HG03558 (cell line): ENCODE results near the gene EIF5AL1.
A peak's percentile ranks its signal among the peaks of the same experiment; 100 is the strongest.
"Not testable (repeated sequence)": the region's sequence is repeated elsewhere in the genome, so short reads cannot be mapped to it uniquely, and the experiment has no call there.

Experiments
- ATAC-seq: cut with Tn5 transposase; IDR thresholded peaks from one replicate; pipeline ENCODE4 v1.9.1; 2021; ENCODE audit warnings: moderate number of reproducible peaks; ENCODE audit not compliant: unreplicated experiment; ENCODE audit errors: extremely low read depth

EIF5AL1 gene

DNA sequence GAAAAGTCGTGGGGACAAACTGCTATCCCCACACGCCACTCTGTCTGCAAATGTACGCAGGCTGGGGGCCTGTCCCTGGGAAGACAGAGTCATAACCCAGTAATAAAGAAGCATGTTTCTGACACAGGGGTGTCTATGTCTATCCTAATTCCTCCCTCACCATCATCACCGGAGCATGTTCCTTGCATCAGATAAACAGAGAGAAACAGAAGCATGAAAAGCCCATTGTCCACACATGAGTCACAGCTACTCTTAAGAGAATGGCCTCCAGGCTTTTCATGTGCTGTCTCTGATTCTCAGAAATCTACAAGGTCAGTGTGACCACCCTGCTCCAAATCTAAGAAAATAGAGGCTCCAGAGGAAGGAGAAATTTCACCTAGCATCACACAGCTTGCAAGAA lies 4.1 kb upstream of the EIF5AL1 start:
- ATAC-seq, result not testable (repeated sequence)

DNA sequence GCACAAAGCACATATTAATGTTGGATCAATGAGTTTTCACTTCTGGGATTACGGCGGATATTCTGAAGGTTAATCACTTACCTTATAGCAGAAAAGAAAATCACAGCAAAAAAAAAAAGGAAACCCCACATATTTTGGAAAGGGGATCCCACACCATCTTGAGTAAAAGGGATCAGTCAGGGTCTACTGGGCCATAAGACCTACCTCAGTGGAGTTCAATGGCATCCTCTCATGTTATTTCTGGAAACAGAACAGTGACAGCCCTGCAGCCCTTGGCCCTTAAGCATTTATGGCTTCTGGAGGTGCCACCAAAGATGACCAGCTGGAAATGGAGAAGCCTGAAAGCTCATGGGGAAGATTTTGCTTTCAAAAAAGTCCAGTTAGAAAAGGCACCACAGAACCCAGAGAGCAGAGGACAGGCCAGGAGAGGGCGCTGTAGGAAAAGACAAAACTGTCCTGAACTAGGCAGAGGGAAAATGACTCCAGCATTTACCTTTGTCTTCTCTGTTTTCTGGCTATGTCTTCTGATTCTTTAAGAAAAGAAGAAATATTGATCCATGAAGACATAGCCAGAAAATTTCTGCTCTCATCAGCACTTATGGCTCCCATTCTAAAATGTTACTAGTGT lies 2.9 kb upstream of the EIF5AL1 start:
- not testable (repeated sequence) for ATAC-seq

DNA sequence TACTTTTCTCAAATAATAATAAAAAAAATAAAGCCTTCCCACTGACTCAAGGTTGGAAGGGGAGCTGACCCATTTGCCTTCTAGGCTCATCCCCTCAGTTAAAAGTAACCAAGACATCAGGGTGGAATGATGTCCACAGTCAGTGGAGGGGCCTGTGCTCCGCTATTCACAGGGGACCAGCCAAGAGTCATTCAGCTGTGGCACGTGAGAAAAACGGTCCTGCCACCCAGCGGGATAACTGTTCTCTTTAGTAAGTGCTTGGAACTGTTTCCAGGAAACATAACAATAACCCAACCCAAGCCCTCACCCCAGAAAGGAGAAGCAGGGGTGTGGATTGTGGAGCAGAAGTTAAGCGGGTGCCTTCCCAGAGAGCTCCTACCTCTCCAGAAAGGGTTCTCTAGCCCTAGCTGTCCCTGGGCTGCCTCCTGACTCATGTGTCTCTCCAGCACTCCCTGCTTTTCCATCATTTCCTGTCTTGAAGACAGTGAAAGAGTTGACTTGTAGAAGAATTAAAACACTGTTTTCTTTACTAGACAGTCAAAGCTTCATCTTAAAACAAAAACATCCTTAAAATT lies 2.3 kb upstream of the EIF5AL1 start:
- ATAC-seq, result not testable (repeated sequence)

DNA sequence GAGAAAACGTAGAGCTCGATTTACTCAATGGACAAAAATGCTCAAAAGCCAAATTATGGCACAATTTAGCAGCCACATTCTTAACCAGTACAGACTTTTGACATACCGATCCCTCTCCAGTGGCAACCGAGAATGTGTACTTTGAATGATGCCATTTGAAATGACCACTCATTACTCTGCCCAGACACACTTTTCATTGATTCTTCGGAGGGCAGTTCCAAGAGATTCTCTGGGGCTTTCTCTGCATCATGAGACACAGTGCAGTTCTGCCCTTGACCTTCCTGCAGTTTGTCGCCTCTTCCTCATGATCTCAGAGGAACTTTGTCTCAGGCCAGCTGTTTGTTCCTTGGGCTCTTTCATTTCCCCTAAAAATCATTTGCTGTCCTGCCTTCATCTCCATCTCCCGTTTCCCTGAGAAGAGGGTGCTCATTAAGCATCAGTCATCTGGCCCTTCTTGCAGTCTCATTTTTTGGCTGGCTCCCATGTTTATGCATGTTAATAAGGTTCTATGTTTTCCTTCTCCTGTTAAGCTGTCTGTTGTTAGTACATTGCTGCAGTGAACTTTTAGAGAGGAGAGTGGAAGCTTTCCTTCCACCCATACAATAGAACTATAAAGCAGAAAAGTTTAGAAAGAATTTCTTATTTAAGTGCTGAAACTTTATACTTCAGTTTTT lies 4.3 kb downstream of the EIF5AL1 start:
- ATAC-seq, result not testable (repeated sequence)

DNA sequence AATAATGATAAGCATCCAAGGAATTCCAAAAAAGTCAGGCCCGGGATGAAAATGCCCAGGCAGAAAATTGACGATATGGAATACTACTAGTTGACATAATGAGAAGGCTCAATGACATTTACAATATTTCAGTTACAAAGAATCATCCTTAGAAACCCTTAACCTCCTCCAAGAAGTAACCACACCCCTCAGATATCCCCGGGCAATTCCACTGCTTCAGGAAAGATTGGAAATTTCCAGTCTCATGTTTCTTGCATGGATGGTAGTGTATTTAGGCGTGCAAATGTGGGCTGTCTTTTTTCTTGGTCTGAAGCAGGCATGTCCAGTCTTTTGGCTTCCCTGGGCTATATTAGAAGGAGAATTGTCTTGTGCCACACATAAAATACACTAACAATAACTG lies 5.2 kb downstream of the EIF5AL1 start:
- ATAC-seq, result not testable (repeated sequence)

DNA sequence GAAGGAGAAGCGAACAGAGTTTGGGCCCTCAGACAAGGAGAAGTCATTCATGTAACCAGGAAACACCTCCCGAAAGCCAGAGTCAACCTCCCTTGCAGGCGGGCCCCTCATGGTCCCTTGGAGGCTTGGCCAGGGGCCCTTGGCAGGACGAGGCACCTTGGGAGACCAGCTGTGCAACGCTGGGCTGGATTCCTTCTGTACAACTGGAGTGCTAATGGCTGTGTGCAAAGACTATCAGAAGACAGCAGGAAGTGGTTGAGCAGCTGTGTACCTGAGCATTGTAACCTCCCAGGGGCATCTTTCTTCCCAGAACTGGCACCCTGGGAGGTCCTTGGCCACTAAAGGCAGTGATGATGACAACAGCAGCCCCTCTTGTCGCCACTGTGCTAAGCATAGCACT lies 9.4 kb downstream of the EIF5AL1 start:
- not testable (repeated sequence) for ATAC-seq

DNA sequence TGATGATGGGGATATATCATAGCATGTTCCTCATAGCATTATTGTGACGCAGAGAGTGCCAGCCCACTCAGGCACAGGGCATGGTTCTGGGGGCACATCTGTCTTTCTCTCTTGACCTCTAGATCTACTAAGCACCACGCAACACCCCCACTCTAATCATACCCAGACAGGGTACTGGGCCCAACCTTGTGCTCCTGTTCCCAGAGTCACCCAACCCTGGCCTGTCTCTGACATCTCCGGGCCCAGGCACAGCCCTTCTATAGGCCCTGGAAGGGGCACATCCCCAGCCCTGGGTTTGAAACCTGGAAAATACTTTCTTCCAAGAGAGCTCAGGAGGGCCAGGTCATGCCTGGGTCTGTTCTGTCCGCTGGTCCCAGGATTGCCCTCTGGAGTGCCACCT lies 10.1 kb downstream of the EIF5AL1 start:
- not testable (repeated sequence) for ATAC-seq

DNA sequence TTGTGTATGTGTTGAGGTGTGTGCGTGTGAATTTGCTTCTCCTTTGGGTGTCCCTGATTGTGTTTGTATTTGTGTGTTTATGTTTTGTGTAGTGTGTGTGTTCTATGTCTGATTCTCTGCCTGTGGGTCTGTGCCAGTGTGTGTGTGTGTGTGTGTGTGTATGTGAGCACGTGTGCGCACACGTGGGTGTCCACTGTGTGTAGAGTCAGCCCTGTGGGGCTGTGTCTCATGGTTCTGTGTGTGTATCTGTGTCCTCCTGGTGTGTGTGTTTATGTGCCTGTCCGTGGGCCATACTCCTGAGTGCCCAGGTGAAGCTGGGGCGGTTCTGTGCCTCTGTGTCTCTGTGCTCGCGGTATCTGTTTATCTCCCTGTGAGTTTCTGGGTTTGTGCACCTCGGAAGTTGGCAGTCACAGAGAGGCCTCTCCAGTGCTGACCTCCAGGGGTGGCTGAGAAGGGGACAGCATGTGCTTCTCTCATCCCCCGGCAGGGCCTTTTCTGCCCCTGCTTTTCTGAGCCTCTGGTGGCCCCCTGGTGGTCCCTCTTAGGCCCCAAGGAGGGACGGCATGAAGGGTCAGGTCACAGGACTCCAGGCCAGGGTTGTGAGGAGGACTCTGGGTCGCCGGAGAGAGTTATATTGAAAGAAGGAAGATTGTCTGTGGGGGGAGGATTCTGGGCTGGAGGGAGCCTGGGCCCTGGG lies 11.0 kb downstream of the EIF5AL1 start:
- ATAC-seq, result not testable (repeated sequence)

DNA sequence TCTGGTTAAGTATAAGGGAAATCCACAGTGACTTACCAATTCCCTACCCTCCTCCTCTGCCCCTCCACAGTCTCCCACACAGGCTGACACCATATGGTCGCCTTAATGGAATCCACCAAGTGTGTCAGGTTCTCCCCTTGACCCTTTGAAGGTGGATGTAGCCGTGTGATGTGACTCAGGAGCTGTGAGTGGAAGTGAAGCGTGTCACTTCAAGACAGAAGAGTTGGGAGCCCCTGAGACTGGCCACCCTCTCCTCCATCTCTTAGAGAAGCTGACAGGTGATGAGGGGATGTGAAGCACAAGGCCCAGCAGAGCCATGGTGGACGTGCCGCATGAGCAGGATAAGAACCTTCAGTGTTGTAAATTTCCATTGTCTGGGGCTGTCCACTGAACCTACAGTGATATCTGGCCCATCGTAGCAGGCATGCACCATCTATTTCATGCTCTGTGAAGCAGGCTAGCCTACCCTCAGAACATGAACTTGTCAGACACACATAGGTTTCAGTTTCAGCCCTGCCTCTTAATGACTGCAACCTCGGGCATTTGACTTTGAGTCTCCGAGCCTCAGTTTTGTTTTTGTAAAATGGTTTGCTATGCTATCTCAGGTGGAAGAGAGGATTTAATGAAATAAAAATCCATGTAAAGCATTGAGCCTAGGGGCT lies 12.8 kb downstream of the EIF5AL1 start:
- peak; percentile 56 for ATAC-seq

DNA sequence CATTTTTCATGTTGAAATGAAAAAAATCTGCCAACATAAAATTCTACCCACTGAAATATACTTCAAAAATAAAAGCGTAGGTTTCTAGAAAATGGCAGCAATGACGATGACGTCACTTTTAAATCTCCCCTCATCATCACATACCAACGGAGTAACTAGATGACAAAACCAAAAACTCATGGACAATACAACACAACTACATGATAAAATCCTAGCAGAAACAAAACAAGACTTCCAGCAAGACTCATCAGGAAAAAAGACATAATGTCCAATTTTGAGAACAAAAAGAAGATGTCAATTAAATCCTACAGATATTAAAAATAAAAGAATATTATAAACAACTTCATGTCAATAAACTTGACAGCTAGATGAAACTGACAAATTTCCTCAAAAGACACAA lies 15.9 kb downstream of the EIF5AL1 start:
- ATAC-seq, result not testable (repeated sequence)

DNA sequence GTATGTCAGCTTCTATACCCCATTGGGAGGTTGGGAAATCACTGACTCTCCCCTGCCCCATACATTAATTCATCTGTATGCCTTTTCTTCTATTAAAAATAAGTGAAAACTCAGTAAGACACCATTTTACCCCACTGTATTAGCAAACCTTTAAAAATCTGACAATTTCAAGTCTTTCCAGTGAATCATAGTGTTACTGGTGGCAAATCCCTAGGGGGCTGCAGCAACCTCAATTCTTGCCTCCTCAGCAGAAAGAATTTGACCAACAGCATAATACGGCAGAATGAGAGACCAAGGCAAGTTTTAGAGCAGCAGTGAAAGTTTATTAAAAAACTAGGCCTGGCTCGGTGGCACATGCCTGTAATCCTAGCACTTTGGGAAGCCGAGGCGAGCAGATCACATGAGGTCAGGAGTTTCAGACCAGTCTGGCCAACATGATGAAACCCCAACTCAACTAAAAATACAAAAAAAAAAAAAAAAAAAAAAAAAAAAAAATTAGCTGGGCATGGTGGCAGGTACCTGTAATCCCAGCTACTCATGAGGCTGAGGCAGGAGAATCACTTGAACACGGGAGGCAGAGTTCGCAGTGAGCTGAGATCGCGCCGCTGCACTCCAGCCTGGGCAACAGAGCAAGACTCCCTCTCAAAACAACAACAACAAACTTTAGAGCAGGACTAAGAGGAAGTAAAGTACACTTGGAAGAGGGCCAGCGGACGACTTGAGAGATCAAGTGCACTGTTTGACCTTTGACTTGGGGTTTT lies 21.0 kb downstream of the EIF5AL1 start:
- not testable (repeated sequence) for ATAC-seq

DNA sequence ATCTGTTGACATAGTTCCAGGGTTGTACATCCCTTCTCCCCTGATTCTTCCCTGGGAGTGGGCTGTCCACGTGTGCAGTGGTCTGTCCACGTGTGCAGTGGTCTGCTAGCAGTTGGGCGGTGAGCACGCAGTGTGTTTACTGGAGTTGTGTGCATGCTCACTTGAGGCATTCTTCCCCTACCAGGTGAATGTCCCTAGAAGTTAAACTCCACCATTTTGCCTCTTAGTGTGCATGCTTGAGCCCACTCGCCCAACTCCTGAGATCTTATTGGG lies 21.5 kb downstream of the EIF5AL1 start:
- ATAC-seq, result not testable (repeated sequence)

DNA sequence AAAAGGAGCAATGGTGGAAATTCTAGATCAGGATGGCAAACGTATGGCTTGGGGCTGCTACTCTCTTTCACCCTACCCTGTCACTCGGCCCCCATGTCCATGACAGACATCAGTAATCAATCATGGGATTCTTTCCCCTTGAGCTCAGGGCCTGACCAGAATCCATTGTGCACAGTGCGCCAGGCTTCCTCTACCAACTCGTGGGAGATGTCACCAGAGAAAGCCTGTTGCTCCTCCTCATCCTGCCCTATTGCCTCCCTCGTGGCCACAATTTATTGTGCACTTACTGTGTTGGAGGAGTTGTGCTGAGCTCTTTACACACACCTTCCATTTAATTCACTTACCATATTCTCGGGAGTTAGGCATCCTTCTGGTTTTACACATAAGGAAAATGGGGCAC lies 26.0 kb downstream of the EIF5AL1 start:
- not testable (repeated sequence) for ATAC-seq

DNA sequence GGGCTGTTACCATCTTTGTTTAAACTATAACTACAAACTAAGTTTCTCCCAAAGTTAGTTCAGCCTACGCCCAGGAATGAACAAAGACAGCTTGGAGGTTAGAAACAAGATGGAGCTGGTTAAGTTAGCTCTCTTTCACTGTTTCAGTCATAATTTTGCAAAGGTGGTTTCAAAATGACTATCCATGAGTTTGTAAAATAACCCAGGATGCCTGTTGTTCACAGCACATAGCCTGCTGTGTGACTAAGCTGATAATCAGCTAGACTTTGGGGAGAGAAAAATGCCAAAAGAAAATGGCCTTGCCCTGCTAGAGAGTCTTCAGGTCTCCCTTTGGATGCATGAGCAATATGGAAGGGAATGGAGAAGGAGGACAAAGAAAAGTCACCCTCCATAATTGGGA lies 28.6 kb downstream of the EIF5AL1 start:
- peak; percentile 97 for ATAC-seq

DNA sequence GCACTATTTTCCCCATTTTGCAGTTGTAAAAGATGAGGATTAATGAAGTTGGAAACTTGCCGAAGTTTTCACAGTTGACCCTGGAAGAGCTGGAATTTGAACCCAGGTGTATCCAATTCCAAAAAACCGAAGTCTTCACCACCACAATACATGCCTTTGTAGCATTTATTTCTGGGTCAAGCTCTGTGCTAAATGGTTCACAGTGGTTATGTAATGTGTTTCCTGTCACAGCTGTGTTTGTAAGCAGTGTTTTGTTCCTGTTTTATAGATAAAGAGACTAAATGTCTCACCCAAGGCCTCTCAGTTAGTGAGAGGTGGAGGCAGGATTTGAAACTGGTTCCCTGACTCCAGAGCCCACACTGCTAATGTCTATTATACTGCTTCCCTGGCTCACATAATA lies 30.3 kb downstream of the EIF5AL1 start:
- ATAC-seq, result no peak

DNA sequence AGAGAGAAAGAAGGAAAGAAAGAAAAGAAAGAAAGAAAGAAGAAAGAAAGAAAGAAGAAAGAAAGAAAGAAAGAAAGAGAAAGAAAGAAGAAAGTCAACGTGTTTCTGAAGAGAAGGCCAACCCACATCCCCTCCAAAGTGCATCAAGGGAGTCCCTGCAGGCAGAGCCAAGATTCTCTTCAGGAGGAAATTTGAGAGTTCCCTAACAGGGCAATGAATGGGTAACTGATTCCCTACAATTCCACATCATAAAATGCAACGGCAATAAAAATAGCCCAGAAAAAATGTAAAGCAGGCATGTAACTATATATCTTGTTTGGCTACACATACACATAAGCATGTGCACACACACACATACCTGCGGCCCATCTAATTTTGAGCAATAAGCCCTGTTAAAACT lies 32.1 kb downstream of the EIF5AL1 start:
- not testable (repeated sequence) for ATAC-seq

DNA sequence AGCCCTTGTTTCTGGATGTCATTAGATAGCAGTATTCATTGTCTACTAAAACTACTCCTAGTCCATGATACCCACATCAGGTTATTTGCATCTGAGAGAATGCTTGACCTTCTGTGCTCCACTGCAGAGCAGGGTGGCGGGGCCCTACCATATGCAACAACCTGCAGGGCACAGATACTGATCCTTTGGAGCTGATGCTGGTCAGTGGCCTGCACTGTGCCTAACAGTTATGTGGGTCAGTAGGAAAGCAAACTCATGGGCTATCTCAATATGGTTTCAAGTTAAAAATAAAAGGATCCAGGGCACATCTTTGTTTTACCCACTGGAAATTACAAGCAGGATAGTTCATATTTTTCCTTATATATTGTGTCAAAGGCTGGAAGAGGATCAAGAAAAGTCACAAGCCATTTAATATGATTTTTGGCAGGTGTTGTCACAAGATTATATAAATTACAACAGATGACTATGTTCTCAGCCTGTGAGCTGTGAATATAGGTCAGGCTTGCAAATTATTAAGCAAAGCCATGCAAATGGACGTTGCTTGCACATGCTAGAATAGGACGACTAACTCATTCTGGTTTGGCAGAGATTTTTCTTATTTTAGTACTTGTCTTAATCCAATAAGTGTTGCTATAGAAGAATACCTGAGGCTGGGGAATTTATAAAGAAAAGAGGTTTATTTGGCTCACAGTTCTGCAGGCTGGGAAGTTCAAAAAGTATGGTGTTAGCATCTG lies 32.8 kb downstream of the EIF5AL1 start:
- ATAC-seq, result not testable (repeated sequence)

DNA sequence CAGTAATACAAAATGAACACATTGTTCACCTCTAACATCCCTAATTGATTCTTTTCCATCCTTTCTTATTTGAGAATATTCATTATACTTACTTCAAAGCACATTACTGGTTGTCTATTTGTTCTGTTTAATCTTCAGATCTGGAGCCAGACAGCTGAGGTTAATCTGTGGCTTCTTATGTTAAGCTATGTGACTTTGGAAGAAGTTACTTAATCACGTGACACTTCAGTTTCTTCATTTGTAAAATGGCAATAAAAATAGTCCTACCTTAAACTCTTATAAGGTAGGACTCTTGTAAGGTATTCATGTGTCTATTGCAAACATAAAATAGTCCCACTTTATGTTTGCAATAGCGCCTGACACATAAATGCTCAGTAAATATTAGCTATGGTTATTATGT lies 34.8 kb downstream of the EIF5AL1 start:
- ATAC-seq, result not testable (repeated sequence)

DNA sequence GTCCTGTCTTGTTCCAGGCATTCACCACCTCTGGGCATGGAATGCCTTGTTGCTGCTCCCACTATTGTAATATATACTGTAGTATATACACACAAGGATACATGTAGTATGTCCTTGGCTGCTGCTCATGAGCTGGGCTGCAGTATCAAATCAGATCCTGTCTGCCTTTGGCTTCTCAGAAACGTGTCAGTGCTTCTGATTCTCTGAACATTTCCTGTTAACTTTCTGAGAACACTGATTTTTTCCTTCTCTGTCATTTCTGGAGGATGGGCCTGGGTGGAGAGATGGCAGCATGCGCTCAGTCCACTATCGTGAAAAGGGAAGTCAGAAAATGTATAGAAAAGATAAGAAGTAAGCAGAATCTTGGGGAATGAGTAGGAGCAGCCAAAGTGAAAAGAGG lies 35.6 kb downstream of the EIF5AL1 start:
- ATAC-seq, result no peak
